OCI-M2 (cell line): Measurements from ENCODE around the gene CSGALNACT2.

Source experiments
- DNase-seq: peaks from one replicate; lab custom pipeline; 2025; ENCODE audit not compliant: unreplicated experiment; lab: John Stamatoyannopoulos, UW

The CSGALNACT2 gene

GRCh38 chr10:43124094-43124521 is 14.1 kb upstream of the CSGALNACT2 start:
- DNase-seq, result no peak

GRCh38 chr10:43124574-43125273 is 13.5 kb upstream of the CSGALNACT2 start:
- DNase-seq, result no peak

GRCh38 chr10:43125274-43125845 is 12.9 kb upstream of the CSGALNACT2 start:
- no peak for DNase-seq

DNA sequence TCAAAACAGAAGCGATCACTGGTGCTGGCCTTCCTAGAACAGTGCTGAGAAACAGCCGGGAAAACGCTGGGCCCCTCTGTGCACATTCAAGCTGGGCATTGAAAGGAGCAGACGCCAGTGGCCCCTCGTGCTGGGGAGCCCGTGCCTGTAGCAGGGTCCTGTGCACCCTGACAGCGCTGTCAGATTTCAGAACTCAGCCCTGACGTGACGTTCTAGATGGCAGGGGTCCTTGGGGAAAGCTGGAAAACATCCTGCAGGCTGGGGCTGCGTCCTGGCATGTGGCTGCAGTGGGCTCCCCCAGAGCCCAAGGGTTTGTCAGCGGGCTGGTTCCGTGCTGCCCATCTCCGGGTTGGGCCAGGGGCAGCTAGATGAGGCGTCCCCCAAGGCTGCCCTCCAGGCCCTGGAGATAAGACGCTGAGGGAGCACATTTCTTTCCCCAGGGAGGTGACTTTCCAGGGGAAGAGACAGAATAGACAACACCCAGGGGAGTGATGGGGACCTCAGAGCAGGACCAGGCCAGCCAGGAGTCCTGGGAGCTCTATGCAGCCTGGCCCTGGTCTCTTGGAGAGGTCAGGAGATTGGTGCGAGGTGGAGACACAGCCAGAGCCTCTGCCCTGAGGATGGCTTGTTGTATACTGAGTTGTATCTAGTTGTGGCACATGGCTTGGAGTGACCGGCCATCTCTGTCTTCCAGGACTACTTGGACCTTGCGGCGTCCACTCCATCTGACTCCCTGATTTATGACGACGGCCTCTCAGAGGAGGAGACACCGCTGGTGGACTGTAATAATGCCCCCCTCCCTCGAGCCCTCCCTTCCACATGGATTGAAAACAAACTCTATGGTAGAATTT is 12.1 kb upstream of the CSGALNACT2 start:
- no peak for DNase-seq

DNA sequence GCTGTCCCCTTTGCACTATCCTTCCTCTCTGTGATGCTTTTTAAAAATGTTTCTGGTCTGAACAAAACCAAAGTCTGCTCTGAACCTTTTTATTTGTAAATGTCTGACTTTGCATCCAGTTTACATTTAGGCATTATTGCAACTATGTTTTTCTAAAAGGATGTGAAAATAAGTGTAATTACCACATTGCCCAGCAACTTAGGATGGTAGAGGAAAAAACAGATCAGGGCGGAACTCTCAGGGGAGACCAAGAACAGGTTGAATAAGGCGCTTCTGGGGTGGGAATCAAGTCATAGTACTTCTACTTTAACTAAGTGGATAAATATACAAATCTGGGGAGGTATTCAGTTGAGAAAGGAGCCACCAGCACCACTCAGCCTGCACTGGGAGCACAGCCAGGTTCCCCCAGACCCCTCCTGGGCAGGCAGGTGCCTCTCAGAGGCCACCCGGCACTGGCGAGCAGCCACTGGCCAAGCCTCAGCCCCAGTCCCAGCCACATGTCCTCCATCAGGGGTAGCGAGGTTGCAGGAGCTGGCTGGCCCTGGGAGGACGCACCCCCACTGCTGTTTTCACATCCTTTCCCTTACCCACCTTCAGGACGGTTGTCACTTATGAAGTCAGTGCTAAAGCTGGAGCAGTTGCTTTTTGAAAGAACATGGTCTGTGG is 11.4 kb upstream of the CSGALNACT2 start:
- DNase-seq, result no peak

DNA sequence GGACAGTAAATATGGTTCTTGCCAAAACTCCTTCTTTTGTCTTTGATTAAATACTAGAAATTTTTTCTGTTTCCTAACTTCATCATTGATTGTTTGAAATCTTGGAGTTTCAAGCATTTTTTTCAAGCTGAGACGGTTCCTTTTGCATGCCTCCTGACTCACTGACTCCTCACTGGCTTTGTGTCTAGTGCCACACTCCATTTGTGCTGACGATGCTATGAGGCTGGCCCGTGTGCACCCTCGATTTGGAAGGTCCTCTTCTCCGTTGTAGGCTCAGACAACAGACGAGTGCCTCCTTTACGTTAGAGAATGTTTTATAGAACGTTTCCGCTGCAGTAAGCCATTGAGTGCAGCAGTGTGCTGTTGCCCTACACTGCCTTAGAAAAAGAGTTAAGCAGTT is 10.8 kb upstream of the CSGALNACT2 start:
- no peak for DNase-seq

DNA sequence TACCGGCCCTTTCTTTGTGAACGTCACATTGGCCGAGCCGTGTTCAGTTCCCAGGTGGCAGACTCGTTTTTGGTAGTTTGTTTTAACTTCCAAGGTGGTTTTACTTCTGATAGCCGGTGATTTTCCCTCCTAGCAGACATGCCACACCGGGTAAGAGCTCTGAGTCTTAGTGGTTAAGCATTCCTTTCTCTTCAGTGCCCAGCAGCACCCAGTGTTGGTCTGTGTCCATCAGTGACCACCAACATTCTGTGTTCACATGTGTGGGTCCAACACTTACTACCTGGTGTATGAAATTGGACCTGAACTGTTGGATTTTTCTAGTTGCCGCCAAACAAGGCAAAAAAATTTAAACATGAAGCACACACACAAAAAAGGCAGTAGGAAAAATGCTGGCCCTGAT is 9.9 kb upstream of the CSGALNACT2 start:
- no peak for DNase-seq

- DNase-seq, result no peak
These were observed 9.1 kb upstream of the CSGALNACT2 start for GRCh38 chr10:43128958-43129706.

GRCh38 chr10:43130770-43131171 is 7.5 kb upstream of the CSGALNACT2 start:
- DNase-seq, result no peak

GRCh38 chr10:43131256-43131655 is 7.0 kb upstream of the CSGALNACT2 start:
- no peak for DNase-seq

- DNase-seq, result no peak
These were observed 6.3 kb upstream of the CSGALNACT2 start for GRCh38 chr10:43131906-43132305.

- DNase-seq, result no peak
These were observed 5.1 kb upstream of the CSGALNACT2 start for GRCh38 chr10:43132867-43133787.

- DNase-seq, result no peak
These were observed 3.9 kb upstream of the CSGALNACT2 start for GRCh38 chr10:43134126-43134905.

- no peak for DNase-seq
These were observed 3.2 kb upstream of the CSGALNACT2 start for GRCh38 chr10:43135064-43135463.

DNA sequence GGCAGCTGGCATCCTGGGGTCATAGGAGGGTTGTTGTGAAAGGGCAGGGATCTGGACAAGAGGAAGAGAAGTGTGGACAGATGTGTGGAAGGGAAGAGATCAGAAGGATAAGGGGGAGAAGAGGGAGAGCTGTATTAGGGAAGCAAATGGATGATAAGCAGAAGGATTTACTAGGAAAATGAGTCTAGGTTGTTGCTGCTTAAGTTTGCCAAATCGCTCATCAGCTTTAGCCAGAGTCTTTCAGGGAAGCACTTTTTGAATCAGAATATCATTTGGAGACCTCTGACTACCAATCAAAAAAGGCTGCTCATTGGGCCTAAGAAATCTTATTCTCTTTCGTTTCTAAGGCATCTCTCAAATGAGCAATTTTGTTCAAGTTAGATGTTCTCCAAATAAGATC is 2.6 kb upstream of the CSGALNACT2 start:
- no peak for DNase-seq

DNA sequence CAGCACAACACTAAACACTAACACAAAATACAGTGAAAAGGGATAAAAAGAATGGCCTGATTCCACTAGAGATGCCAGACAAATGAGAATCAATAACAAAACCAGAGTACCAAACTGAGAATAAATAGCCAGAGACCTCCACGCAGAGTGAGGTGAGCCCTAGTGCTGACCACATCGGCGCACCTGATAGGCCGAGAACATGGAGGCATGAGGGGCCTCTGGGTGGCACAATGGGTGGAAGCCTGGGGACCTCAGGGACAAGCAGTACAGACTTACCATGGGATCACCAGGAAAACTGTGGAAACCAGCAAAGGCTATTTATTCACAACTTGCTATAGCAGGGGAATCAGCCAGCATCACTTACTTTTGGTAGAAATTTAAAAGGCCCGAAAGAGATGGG is 1.8 kb upstream of the CSGALNACT2 start:
- no peak for DNase-seq

DNA sequence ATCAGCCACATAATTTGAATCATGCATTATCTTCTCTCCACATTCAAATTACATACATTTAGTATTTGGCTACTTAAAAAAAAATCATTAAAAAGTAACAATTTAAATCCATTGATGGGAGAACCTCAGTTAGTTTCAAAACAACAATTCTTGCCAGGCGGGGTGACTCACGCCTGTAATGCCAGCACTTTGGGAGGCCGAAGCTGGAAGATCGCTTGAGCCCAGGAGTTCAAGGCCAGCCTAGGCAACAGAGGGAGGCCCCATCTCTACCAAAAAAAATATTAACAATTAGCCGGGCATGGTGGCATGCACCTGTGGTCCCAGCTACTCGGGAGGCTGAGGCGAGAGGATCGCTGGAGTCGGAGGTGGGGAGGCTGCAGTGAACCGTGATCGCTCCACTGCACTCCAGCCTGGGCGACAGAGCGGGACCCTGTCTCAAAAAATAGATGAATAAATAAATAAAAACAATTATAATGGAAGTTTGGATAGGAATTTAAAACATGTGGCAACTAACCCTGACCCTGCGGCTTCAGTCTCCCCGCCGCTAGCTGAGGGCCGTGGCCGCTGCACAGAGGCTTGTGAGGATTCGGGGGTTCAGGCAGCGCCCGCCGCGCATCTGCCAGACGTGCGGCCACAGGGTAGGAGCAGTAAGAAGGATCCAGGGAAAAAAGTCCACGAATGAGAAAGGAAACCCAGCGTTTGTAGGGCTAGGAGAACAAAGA is 1.1 kb upstream of the CSGALNACT2 start:
- no peak for DNase-seq

- DNase-seq, result no peak
These were observed 576 bp upstream of the CSGALNACT2 start for GRCh38 chr10:43137717-43138020.
